Uterus (tissue), 4 donors: ENCODE measurements around the gene FSTL5. TPM values are rescaled to one million over a fixed set of nuclear protein-coding genes. Genes with fewer than 3 reads are reported as not detected.

Experiments
- DNase-seq, 2 donors: peaks; one replicate each; pipeline ENCODE4 v3.0.0-alpha.2; 2019 to 2020
- H3K27ac ChIP-seq, 2 donors: fragments of 200-600 bp; sonication (generic); 1 replicate in 1 of 2; 2 replicates in 1 of 2; pipeline ENCODE4 v1.5.1; 2016 to 2018
- H3K27me3 ChIP-seq, 2 donors: fragments of 200-600 bp; sonication (generic); one replicate each; pipeline ENCODE4 v1.5.1; 2018 to 2019; ENCODE audit warnings: control low read depth in 1 of 2
- H3K36me3 ChIP-seq, 2 donors: fragments of 200-600 bp; sonication (generic); one replicate each; pipeline ENCODE4 v1.5.1; 2019; ENCODE audit warnings: control low read depth in 1 of 2
- H3K4me1 ChIP-seq, 2 donors: fragments of 200-600 bp; sonication (generic); one replicate each; pipeline ENCODE4 v1.5.1; 2018 to 2019; ENCODE audit warnings: control low read depth in 1 of 2
- H3K4me3 ChIP-seq, 2 donors: fragments of 200-600 bp; sonication (generic); 1 replicate in 1 of 2; 2 replicates in 1 of 2; pipeline ENCODE4 v1.5.1; 2018 to 2019; ENCODE audit warnings: mild to moderate bottlenecking in 1 of 2
- H3K9me3 ChIP-seq, 2 donors: fragments of 200-600 bp; sonication (generic); one replicate each; pipeline ENCODE4 v1.5.1; 2019; ENCODE audit warnings: control low read depth in 1 of 2
- CTCF ChIP-seq, 4 experiments: fragments of 200-600 bp in 2 of 4; fragments of 450-650 bp in 2 of 4; sonication (generic) in 2 of 4; IDR thresholded peaks; one replicate each; pipeline ENCODE4 v1.5.1; 2016 to 2019; ENCODE audit warnings: antibody characterized with exemption in 4 of 4, mild to moderate bottlenecking in 2 of 4, moderate library complexity in 1 of 4
- POLR2A ChIP-seq, 2 donors: fragments of 450-650 bp; IDR thresholded peaks; one replicate each; pipeline ENCODE4 v1.6.1; 2016; ENCODE audit warnings: antibody characterized with exemption in 2 of 2, mild to moderate bottlenecking in 1 of 2, moderate library complexity in 1 of 2
- intact Hi-C: fragments of 100-400 bp; cut with DNase I; formaldehyde crosslinking; loops from one replicate; pipeline ENCODE4 v1.15.1; 2023; ENCODE audit warnings: low total_unique reads
- total RNA-seq, 4 donors: library from RNA; depleted of rRNA in 3 of 4; stranded (reverse); fragments of >200 nt in 3 of 4; gene quantifications; one replicate each; pipeline versions ENCODE4 v1.1.0 to v1.2.4, GENCODE V29; 2014 to 2023
- donor health status: DM: yes; HTN: yes; CAD: no.

FSTL5 gene
- total RNA-seq, 4 donors from 2014 or later = 2.4 TPM; not detected in 3

- TF ChIP-seq POLR2A (IDR thresholded peaks at IDR 0.05) (no peak), CTCF (IDR thresholded peaks at IDR 0.05) (no peak)
- intact Hi-C loops = no loop called here
- no peaks in the 10 kb centered on the region for H3K9me3 ChIP-seq
- H3K4me1 ChIP-seq = no peaks in the 10 kb centered on the region
- no peaks in the 10 kb centered on the region for H3K36me3 ChIP-seq
- H3K27me3 ChIP-seq = no peaks in the 10 kb centered on the region
- no peak overlapping the region for H3K4me3 ChIP-seq
- H3K27ac ChIP-seq = no peak overlapping the region
- DNase-seq = no peak
Observed at GRCh38 chr4:161906836-161907589, 256.8 kb downstream of the FSTL5 start.

GRCh38 chr4:161900110-161900509 is 263.7 kb downstream of the FSTL5 start:
- no peaks in the 10 kb centered on the region for H3K9me3 ChIP-seq
- TF ChIP-seq CTCF (IDR thresholded peaks at IDR 0.05) = no peak
- no peak for TF ChIP-seq POLR2A (IDR thresholded peaks at IDR 0.05)
- intact Hi-C loops = no loop called here
- no peak overlapping the region for H3K4me3 ChIP-seq
- no peaks in the 10 kb centered on the region for H3K36me3 ChIP-seq
- no peak overlapping the region for H3K27ac ChIP-seq
- DNase-seq = no peak
- H3K4me1 ChIP-seq = no peaks in the 10 kb centered on the region
- H3K27me3 ChIP-seq = no peaks in the 10 kb centered on the region

GRCh38 chr4:161894493-161895167 is 269.2 kb downstream of the FSTL5 start:
- Histone ChIP-seq H3K27me3 (no peaks in the 10 kb centered on the region), H3K27ac (no peak overlapping the region), H3K36me3 (no peaks in the 10 kb centered on the region), H3K9me3 (no peaks in the 10 kb centered on the region), H3K4me3 (no peak overlapping the region), H3K4me1 (no peaks in the 10 kb centered on the region)
- intact Hi-C loops = no loop called here
- DNase-seq = no peak
- TF ChIP-seq CTCF (IDR thresholded peaks at IDR 0.05) = no peak
- TF ChIP-seq POLR2A (IDR thresholded peaks at IDR 0.05) = no peak

GRCh38 chr4:161894014-161894413 is 269.8 kb downstream of the FSTL5 start:
- Histone ChIP-seq H3K4me3 (no peak overlapping the region), H3K27me3 (no peaks in the 10 kb centered on the region), H3K27ac (no peak overlapping the region), H3K36me3 (no peaks in the 10 kb centered on the region), H3K9me3 (no peaks in the 10 kb centered on the region), H3K4me1 (no peaks in the 10 kb centered on the region)
- TF ChIP-seq CTCF (IDR thresholded peaks at IDR 0.05) = no peak
- TF ChIP-seq POLR2A (IDR thresholded peaks at IDR 0.05) = no peak
- intact Hi-C loops = no loop called here
- DNase-seq = no peak

- TF ChIP-seq POLR2A (IDR thresholded peaks at IDR 0.05) = no peak
- no peak for TF ChIP-seq CTCF (IDR thresholded peaks at IDR 0.05)
- intact Hi-C loops = no loop called here
Observed at GRCh38 chr4:161893566-161893965, 270.2 kb downstream of the FSTL5 start.

More at GRCh38 chr4:161893566-161893965, 270.2 kb downstream of the FSTL5 start:
- Histone ChIP-seq H3K27me3 (no peaks in the 10 kb centered on the region), H3K4me1 (no peaks in the 10 kb centered on the region), H3K27ac (no peak overlapping the region), H3K36me3 (no peaks in the 10 kb centered on the region), H3K4me3 (no peak overlapping the region), H3K9me3 (no peaks in the 10 kb centered on the region)
- DNase-seq = no peak
